Measurements from ENCODE around the gene ZFYVE27. TPM values are rescaled to one million over a fixed set of nuclear protein-coding genes. Genes with fewer than 3 reads are reported as not detected.

ZFYVE27 gene
- polyA plus RNA-seq, 3 donors = 6.2 to 31.1 (median 9.7) TPM

DNA sequence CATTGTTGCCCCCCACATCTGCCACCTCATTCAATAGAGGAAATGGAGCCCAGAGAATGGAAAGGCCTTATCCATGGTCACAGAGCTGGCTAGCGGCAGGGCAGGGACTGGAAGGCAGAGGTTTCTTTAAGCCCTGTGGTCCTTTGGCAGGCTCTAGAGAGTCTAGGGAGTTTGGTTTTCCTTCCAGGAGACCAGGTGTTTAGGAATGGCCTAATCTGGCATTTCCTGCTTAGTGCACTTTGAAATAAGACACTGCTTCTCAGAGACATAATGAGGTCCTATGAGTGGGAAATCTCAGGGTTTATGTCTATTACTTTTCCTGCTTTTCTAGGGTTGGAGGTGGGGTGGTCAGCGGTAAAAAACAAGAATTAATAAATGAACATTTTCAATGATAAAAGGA is 17.3 kb upstream of the ZFYVE27 start:
- peaks cover 0 to 1% (median 0%) of the 10 kb centered on the region in 7 donors for H3K9me3 Mint-ChIP-seq
- Histone ChIP-seq H3K79me2 (ENCODE audit: insufficient read depth, low read length) (peaks cover 17% of the 10 kb centered on the region), H4K20me1 (ENCODE audit: insufficient read depth, low read length) (peaks cover 33% of the 10 kb centered on the region), H3K36me3 (replicated peaks in 1 of 2; ENCODE audit: control insufficient read depth in 1 of 2, insufficient read depth in 2 of 2, low read length in 2 of 2) (peaks cover 0 to 28% of the 10 kb centered on the region in 2 donors), H3K27ac (ENCODE audit: low read depth in 1 of 2, low read length in 2 of 2) (no peak overlapping the region), H2AFZ (ENCODE audit: insufficient read depth, low read depth, low read length, poor library complexity, severe bottlenecking) (no peak overlapping the region), H3K9ac (ENCODE audit: insufficient read depth, low read length, poor library complexity, severe bottlenecking) (no peak overlapping the region), H3K4me3 (replicated peaks in 1 of 3; ENCODE audit: low read depth in 2 of 3, low read length in 3 of 3) (no peak overlapping the region), H3K27me3 (ENCODE audit: control insufficient read depth in 2 of 2, insufficient read depth in 2 of 2, low read length in 2 of 2) (no peaks in the 10 kb centered on the region), H3K9me3 (replicated peaks in 1 of 2; ENCODE audit: control insufficient read depth in 1 of 2, insufficient read depth in 1 of 2, low read length in 2 of 2) (no peaks in the 10 kb centered on the region), H3K4me2 (replicated peaks; ENCODE audit: extremely low read depth, low read length, poor library complexity, severe bottlenecking) (no peak overlapping the region), H3K4me1 (ENCODE audit: control insufficient read depth in 1 of 2, insufficient read depth in 2 of 2, low read length in 2 of 2) (peaks cover 45 to 50% of the 10 kb centered on the region in 2 donors)
- DNase-seq = no peak
- peaks cover 0 to 1% (median 0%) of the 10 kb centered on the region in 3 donors for H3K27me3 Mint-ChIP-seq (ENCODE audit: low read depth in 3 of 3)
- intact Hi-C loops (cut with micrococcal nuclease) = no loop called here
- WGBS (ENCODE audit: insufficient coverage) = 100% methylated on average over 2 of the region's 2 CpGs
- peaks cover 46% of the 10 kb centered on the region for H3K4me1 Mint-ChIP-seq
- H3K27ac Mint-ChIP-seq = no peak overlapping the region
- peaks cover 29 to 32% of the 10 kb centered on the region in 2 donors for H3K36me3 Mint-ChIP-seq
- no peak overlapping the region for H3K4me3 Mint-ChIP-seq
- no peak for TF ChIP-seq CTCF (IDR thresholded peaks at IDR 0.05)

DNA sequence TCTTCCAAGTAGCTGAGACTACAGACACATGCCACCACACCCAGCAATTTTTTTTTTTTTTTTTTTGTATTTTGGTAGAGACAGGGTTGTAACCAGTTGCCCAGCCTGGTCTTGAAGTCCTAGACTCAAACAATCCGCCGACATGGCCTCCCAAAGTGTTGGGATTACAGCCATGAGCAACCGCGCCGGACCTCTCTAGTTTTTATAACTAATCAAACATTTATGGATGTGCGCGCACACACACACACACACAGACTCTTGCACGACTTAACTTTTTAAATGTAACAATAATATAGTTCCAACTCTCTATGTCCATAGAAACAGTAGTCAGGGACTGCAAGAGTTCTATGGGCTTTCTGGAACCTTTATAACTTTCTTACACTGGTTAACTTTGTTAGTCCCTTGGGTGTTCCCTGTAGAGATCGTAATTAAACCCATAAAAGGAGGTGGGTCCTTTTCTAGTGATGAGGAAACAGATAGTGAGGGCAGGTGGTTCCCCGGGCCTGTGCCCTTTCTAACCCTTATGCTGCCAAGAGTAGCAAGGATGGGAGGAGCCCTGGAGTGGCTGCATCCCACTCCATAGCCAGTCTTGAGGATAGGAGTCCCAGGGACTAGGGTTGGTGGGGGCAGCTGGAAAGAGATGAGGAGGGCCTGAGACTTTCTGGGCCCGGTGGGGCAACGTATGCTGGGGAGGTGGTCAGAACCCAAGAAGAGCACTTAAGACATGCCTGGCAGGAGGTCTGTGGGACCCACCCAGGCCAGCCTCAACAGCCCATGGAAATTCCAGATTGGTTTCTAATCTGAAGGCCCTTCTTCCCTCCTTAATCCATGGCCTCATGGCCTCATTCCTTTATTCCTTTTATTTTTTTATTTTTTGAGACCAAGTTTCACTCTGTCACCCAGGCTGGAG is 14.8 kb upstream of the ZFYVE27 start:
- DNase-seq = no peak
- no peaks in the 10 kb centered on the region for H3K27me3 ChIP-seq (ENCODE audit: control insufficient read depth in 2 of 2, insufficient read depth in 2 of 2, low read length in 2 of 2)
- H3K9me3 ChIP-seq (replicated peaks in 1 of 2; ENCODE audit: control insufficient read depth in 1 of 2, insufficient read depth in 1 of 2, low read length in 2 of 2) = no peaks in the 10 kb centered on the region
- H3K27ac ChIP-seq (ENCODE audit: low read depth in 1 of 2, low read length in 2 of 2) = no peak overlapping the region
- no peak for TF ChIP-seq CTCF (IDR thresholded peaks at IDR 0.05)
- H3K27ac Mint-ChIP-seq = peak overlapping the region in 3 of 7 donors; percentile 11 to 73 (median 57)
- peaks cover 0 to 21% of the 10 kb centered on the region in 2 donors for H3K36me3 ChIP-seq (replicated peaks in 1 of 2; ENCODE audit: control insufficient read depth in 1 of 2, insufficient read depth in 2 of 2, low read length in 2 of 2)
- no peak overlapping the region for H3K4me2 ChIP-seq (replicated peaks; ENCODE audit: extremely low read depth, low read length, poor library complexity, severe bottlenecking)
- H4K20me1 ChIP-seq (ENCODE audit: insufficient read depth, low read length) = peaks cover 21% of the 10 kb centered on the region
- no peak overlapping the region for H3K4me3 Mint-ChIP-seq
- no peak overlapping the region for H2AFZ ChIP-seq (ENCODE audit: insufficient read depth, low read depth, low read length, poor library complexity, severe bottlenecking)
- H3K9ac ChIP-seq (ENCODE audit: insufficient read depth, low read length, poor library complexity, severe bottlenecking) = no peak overlapping the region
- no peaks in the 10 kb centered on the region for H3K27me3 Mint-ChIP-seq (ENCODE audit: low read depth in 3 of 3)
- no peak overlapping the region for H3K4me3 ChIP-seq (replicated peaks in 1 of 3; ENCODE audit: low read depth in 2 of 3, low read length in 3 of 3)
- H3K4me1 ChIP-seq (ENCODE audit: control insufficient read depth in 1 of 2, insufficient read depth in 2 of 2, low read length in 2 of 2) = peaks cover 28 to 31% of the 10 kb centered on the region in 2 donors
- 100% methylated on average over 8 of the region's 12 CpGs for WGBS (ENCODE audit: insufficient coverage)
- peaks cover 0 to 3% (median 0%) of the 10 kb centered on the region in 7 donors for H3K9me3 Mint-ChIP-seq
- H3K36me3 Mint-ChIP-seq = peaks cover 22 to 24% of the 10 kb centered on the region in 2 donors
- intact Hi-C loops (cut with micrococcal nuclease) = no loop called here
- H3K4me1 Mint-ChIP-seq = peaks cover 33% of the 10 kb centered on the region
- H3K79me2 ChIP-seq (ENCODE audit: insufficient read depth, low read length) = no peaks in the 10 kb centered on the region
